CD4-positive, alpha-beta T cell treated with Interleukin-6 for 4 hours (primary cell): ENCODE results near the gene IL16.

ENCODE experiments used
- DNase-seq: peaks from one replicate; pipeline ENCODE4 v3.0.0-alpha.2; 2020; ENCODE audit warnings: mixed read lengths

Gene IL16

GRCh38 chr15:81296673-81297072 is 100.0 kb downstream of the IL16 start:
- DNase-seq: peak; percentile 82

GRCh38 chr15:81297147-81297572 is 100.5 kb downstream of the IL16 start:
- DNase-seq: no peak

GRCh38 chr15:81297603-81298575 is 101.2 kb downstream of the IL16 start:
- DNase-seq: peak; percentile 53

GRCh38 chr15:81298611-81299010 is 101.9 kb downstream of the IL16 start:
- peak; percentile 43 for DNase-seq

GRCh38 chr15:81299156-81299555 is 102.5 kb downstream of the IL16 start:
- no peak for DNase-seq

GRCh38 chr15:81299630-81300273 is 103.1 kb downstream of the IL16 start:
- no peak for DNase-seq

- DNase-seq: no peak
Measured at GRCh38 chr15:81301385-81301784, 104.7 kb downstream of the IL16 start.

- no peak for DNase-seq
Measured at GRCh38 chr15:81301815-81302399, 105.2 kb downstream of the IL16 start.

- DNase-seq: peak; percentile 54
Measured at GRCh38 chr15:81302701-81303109, 106.0 kb downstream of the IL16 start.

GRCh38 chr15:81303244-81304225 is 106.9 kb downstream of the IL16 start:
- DNase-seq: peak; percentile 66

- peak; percentile 34 for DNase-seq
Measured at GRCh38 chr15:81304226-81304625, 107.5 kb downstream of the IL16 start.

GRCh38 chr15:81308260-81308659 is 111.6 kb downstream of the IL16 start:
- no peak for DNase-seq

GRCh38 chr15:81309647-81310450 is 113.2 kb downstream of the IL16 start:
- DNase-seq: no peak

- DNase-seq: no peak
Measured at GRCh38 chr15:81310480-81310879, 113.8 kb downstream of the IL16 start.

GRCh38 chr15:81311752-81312464 is 115.2 kb downstream of the IL16 start:
- no peak for DNase-seq

- DNase-seq: no peak
Measured at GRCh38 chr15:81312790-81313543, 116.3 kb downstream of the IL16 start.

- DNase-seq: no peak
Measured at GRCh38 chr15:81313686-81314085, 117.0 kb downstream of the IL16 start.

- DNase-seq: no peak
Measured at GRCh38 chr15:81314378-81314777, 117.7 kb downstream of the IL16 start.

GRCh38 chr15:81315452-81316175 is 118.9 kb downstream of the IL16 start:
- DNase-seq: no peak
